ENCODE measurements around the gene CSF3.

- TF ChIP-seq CTCF (IDR thresholded peaks at IDR 0.05 in 8 of 11, conservative IDR thresholded peaks at IDR 0.05 in 3 of 11) (no peak), POLR2A (IDR thresholded peaks at IDR 0.05) (no peak), POLR2AphosphoS5 (IDR thresholded peaks at IDR 0.05) (no peak)
These were observed 16.2 kb upstream of the CSF3 start for GRCh38 chr17:39999067-39999466.
